Breast epithelium (tissue), 3 donors: ENCODE results near the gene SLC17A5.

Experiments used
- POLR2A ChIP-seq: fragments of 450-650 bp; IDR thresholded peaks from one replicate; pipeline ENCODE4 v1.6.1; 2016; ENCODE audit warnings: antibody characterized with exemption, mild to moderate bottlenecking, moderate library complexity
- POLR2AphosphoS5 ChIP-seq, 3 donors: sonication (generic); formaldehyde crosslinking; IDR thresholded peaks; one replicate each; pipeline ENCODE4 v1.6.1; 2017; ENCODE audit warnings: antibody characterized with exemption in 3 of 3
- TF ChIP-seq, protein P1 (sequence below), 3 donors: fragments of 450-650 bp; IDR thresholded peaks; one replicate each; pipeline ENCODE4 v1.5.1; 2016 to 2017; ENCODE audit warnings: antibody characterized with exemption in 3 of 3, mild to moderate bottlenecking in 3 of 3, moderate library complexity in 3 of 3

DNA sequence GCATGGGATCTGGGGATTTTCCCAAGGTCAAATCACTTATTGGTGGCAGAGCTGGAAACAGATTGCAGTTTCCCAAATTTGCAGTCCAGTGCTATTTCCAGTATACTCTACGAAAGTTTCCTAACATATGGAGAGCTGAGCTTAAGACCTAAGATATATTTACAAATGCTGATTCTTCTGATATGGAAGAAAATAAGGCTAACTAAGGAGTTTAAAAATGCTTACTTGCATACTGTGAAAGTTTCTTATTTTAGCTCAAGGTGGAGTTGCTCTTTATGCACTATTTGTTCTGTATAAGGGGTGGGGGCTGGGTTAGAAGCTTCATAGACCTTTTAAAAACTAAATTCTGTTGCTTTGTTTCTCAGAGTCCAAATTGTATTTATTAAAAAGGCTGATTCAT lies 49.7 kb upstream of the SLC17A5 start:
- TF ChIP-seq, protein P1, sequence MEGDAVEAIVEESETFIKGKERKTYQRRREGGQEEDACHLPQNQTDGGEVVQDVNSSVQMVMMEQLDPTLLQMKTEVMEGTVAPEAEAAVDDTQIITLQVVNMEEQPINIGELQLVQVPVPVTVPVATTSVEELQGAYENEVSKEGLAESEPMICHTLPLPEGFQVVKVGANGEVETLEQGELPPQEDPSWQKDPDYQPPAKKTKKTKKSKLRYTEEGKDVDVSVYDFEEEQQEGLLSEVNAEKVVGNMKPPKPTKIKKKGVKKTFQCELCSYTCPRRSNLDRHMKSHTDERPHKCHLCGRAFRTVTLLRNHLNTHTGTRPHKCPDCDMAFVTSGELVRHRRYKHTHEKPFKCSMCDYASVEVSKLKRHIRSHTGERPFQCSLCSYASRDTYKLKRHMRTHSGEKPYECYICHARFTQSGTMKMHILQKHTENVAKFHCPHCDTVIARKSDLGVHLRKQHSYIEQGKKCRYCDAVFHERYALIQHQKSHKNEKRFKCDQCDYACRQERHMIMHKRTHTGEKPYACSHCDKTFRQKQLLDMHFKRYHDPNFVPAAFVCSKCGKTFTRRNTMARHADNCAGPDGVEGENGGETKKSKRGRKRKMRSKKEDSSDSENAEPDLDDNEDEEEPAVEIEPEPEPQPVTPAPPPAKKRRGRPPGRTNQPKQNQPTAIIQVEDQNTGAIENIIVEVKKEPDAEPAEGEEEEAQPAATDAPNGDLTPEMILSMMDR (IDR thresholded peaks at IDR 0.05), result no peak
- no peak for TF ChIP-seq POLR2AphosphoS5 (IDR thresholded peaks at IDR 0.05)
- TF ChIP-seq POLR2A, result no peak
